HG03378 (cell line): ENCODE measurements around the gene CCL22.
A peak's percentile ranks its signal among the peaks of the same experiment; 100 is the strongest.
"Not testable (repeated sequence)": the region's sequence is repeated elsewhere in the genome, so short reads cannot be mapped to it uniquely, and the experiment has no call there.

Source experiments
- ATAC-seq: cut with Tn5 transposase; IDR thresholded peaks from one replicate; pipeline ENCODE4 v1.9.1; 2021; ENCODE audit warnings: mild to moderate bottlenecking, moderate library complexity; ENCODE audit not compliant: unreplicated experiment

The CCL22 gene, protein sequence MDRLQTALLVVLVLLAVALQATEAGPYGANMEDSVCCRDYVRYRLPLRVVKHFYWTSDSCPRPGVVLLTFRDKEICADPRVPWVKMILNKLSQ

GRCh38 chr16:57358527-57359095, at the start of gene CCL22:
Gene CCL22 (plus strand): TSS chr16:57358783. CDS start chr16:57358817, 34 bp downstream.
- ATAC-seq, result peak; percentile 50

- ATAC-seq, result no peak
Observed at GRCh38 chr16:57310801-57311200, 47.8 kb upstream of the CCL22 start.

GRCh38 chr16:57313509-57313908, 45.1 kb upstream of the CCL22 start:
- ATAC-seq, result no peak

DNA sequence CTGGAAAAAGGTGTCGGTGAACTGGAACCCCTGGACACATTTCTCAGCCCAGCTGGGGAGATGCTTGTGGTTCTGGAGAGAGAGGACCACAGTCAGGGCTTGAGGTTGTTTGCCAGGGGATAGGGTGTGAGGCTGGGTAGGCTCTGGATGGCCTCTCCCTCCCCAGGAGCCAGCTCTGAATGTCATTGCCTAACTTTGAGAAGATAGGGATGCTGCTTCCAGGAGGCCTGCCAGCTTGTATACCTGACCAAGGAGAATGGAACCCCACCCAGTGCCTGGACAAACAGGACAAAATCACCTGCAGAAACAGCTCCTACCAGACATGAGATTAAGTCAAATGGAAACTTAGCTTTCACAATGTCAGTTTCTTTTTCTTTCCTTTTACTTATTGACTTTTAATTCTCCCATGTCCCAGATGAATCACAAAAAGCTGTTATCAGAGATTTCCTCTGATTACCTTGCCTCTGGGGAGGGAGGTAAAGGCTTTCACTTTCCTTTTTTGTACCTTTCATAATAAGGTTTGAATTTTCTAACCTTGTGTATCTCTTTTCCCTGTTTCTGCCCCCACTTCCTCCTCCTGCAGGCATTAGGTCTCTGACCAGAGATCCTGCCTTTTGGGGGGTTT, 44.3 kb upstream of the CCL22 start:
- ATAC-seq, result no peak

DNA sequence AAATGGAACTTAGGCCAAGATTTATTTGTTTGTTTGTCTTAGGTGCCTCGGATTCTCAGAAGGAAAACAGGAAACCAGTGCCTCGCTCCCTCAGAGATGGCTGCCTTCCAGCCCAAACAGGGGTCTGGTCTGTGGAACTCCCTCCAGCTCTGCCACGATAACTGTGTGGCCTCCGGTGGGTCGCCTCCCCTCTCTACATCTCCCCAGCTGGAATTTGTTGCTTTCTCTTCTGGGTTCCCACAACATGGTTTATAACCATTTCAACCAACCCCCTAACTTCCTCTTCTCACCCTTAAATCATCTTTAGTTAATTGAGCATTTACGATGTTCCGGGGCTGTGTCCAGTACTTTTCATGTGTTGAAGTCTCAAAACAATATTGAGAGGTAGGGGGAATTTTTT, 43.2 kb upstream of the CCL22 start:
- ATAC-seq, result no peak

DNA sequence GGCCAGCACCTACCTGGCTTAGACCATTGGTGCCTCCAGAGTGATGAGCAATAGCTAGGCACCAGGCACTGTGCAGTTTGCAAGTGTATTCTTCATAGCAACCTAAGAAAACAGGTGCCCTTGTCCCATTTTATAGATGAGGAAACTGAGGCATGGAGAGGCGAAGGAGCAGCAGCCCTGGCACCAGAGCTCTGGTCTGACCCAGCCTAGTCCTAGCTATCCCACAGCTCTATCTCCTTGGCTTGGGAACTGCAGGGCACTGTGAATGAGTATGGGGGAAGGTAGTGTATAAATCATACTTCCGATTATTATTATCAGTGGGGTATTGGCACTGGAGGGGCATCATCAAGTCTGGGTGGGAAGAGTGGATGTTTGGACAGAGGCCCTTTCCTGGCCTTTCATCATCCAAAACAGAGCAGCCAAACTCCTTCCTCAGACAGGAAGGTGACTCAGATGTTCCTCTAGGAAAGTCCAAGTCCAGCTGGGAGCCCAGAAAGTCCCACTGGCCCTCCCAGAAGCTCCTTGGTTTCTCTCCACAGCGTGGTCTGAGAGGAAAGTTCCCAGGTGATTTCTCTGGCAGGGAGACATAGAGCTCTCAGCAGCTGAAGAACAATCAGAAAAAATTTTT, 42.1 kb upstream of the CCL22 start:
- ATAC-seq, result no peak

DNA sequence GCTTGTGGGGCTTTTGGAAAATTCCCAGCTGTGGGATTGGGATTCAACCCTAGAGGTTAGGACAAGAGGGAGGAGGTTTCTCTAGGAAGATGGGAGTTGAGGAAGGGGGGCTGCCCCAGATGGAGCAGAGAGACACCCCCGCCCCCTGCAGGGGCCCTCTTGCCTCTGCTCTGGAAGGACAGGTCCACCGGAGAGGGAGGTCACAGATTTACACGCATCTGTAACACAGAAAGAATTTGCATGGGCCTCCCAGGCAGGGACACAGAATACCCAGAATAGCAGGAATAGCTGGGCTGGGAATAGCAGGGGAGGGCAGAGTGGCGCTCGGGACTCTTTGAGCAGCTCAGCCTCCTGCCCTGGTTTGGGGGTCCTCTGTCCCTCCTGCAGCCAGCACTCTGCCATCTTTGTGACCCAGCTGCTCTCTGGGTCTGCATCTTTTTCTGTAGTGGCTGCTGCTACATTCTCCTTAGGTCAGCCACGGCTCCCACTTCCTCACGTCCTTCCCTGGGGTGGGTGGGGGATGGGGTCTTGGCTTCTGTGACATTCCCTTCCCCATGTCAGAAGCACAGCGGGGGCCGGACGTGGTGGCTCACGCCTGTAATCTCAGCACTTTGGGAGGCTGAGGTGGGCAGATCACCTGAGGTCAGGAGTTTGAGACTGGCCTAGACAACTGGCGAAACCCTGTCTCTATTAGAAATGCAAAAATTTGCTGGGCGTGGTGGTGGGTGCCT, 40.2 kb upstream of the CCL22 start:
- ATAC-seq, result no peak

GRCh38 chr16:57319646-57320045, 38.9 kb upstream of the CCL22 start:
- no peak for ATAC-seq

DNA sequence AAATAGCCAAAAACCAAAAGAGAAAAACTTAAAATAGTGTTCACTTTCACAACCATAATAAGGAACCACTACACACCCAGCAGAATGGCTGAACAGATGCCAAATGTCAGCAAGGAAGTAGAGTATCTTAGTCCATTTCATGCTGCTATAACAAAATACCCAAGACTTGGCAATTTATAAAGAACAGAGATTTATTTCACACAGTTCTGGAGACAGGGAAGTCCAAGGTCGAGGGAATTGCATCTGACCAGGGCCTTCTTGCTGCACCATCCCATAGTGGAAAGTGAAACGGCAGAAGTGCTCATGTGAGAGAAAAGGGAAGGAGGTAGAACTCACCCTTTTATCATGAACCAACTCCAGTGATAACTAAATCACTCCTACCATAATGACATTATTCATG, 33.8 kb upstream of the CCL22 start:
- ATAC-seq, result no peak

- ATAC-seq, result no peak
Observed at GRCh38 chr16:57325458-57325857, 33.1 kb upstream of the CCL22 start.

GRCh38 chr16:57329718-57330327, 28.8 kb upstream of the CCL22 start:
- ATAC-seq, result no peak

DNA sequence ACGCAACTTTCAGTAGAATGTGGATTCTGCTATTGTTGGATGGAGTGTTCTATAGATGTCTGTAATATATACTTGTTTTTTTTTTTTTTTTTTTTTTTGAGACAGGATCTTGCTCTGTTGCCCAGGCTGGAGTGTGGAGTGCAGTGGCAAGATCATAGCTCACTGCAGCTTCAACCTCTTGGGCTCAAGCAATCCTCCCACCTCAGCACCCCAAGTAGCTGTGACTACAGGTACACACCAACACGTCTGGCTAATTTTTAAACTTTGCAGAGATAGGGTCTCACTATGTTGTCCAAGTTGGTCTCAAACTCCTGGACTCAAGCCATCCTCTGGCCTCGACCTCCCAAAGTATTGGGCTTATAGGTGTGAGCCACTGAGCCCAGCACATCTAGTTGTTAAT, 27.2 kb upstream of the CCL22 start:
- ATAC-seq, result no peak

- ATAC-seq, result no peak
Observed at GRCh38 chr16:57333402-57333801, 25.2 kb upstream of the CCL22 start.

DNA sequence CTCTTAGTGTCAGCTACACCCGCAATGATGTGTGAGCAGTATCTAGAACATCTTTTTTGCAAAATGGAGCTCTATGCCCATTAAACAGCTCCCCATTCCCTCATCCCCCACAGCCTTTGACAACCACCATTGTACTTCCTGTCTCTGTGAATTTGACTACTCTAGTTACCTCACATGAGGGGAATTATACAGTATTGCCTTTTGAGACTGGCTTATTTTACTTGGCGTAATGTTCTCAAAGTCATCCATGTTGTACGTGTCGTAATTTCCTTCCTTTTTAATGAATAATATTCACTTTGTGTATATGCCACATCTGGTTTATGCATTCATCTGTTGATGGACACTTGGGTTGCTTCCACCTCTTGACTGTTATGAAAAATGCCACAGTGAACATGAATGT, 23.2 kb upstream of the CCL22 start:
- ATAC-seq, result no peak

GRCh38 chr16:57341062-57341440, 17.5 kb upstream of the CCL22 start:
- ATAC-seq, result no peak

GRCh38 chr16:57341441-57342303, 16.9 kb upstream of the CCL22 start:
- no peak for ATAC-seq

DNA sequence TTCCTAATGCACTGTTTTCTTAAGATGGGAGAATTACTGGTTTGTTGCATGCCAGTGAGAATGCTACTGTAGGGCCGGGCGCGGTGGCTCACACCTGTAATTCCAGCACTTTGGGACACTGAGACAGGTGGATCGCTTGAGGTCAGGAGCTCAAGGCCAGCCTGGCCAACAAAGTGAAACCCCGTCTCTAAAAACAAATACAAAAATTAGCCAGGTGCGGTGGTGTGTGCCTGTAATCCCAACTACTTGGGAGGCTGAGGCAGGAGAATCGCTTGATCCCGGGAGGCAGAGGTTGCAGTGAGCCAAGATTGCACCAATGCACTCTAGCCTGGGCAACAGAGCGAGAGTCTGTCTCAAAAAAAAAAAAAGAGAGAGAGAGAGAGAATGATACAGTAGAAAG, 16.0 kb upstream of the CCL22 start:
- ATAC-seq, result not testable (repeated sequence)

DNA sequence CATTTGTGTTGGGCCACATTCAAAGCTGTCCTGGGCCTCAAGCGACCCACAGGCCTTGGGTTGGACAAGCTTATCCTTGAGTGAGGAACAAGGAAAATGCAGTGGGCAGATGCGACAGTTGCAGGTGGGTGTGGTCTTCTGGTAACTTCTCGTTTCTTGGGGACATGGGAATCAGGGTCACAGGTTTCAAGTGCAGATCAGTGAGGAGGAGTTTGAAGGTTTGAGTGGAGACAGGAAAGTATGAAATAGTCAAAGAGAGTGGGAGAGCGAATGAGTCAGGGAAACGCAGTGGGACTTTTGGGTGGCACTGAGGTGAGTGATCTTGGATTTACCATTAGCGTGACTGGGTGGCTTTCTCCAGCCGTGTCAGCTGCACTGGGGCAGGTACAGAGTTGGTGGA, 15.4 kb upstream of the CCL22 start:
- ATAC-seq, result no peak

- not testable (repeated sequence) for ATAC-seq
Observed at GRCh38 chr16:57344094-57344493, 14.5 kb upstream of the CCL22 start.

GRCh38 chr16:57345021-57345420, 13.6 kb upstream of the CCL22 start:
- ATAC-seq, result no peak
